ENCODE results near the gene GPX8.

Gene GPX8

DNA sequence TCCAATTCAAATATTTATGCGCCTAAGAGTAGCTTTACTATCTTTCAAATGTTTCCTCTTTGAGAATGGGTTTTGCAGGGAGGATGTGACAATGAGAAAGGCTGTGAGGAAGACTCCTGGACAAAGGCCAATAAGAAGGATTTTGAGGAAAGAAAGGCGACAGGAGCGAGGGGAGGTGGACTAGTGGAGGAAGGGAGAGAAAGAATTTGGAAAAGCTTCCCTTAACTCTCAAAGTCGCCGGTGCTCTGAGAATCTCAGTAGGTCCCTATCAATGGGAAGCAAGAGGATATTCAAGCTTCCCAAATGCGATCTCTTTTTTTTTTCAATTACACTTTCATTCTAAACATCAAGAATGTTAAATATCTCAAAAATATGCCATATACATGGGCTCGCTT lies 15.8 kb downstream of the GPX8 start:
- ATAC-seq (ENCODE audit: insufficient read depth, low read depth) (no peak), DNase-seq (no peak)
- TF ChIP-seq EZH2 (IDR thresholded peaks at IDR 0.05; ENCODE audit: borderline replicate concordance, low read depth, low read length, severe bottlenecking): no peak
- TF ChIP-seq, protein P1, sequence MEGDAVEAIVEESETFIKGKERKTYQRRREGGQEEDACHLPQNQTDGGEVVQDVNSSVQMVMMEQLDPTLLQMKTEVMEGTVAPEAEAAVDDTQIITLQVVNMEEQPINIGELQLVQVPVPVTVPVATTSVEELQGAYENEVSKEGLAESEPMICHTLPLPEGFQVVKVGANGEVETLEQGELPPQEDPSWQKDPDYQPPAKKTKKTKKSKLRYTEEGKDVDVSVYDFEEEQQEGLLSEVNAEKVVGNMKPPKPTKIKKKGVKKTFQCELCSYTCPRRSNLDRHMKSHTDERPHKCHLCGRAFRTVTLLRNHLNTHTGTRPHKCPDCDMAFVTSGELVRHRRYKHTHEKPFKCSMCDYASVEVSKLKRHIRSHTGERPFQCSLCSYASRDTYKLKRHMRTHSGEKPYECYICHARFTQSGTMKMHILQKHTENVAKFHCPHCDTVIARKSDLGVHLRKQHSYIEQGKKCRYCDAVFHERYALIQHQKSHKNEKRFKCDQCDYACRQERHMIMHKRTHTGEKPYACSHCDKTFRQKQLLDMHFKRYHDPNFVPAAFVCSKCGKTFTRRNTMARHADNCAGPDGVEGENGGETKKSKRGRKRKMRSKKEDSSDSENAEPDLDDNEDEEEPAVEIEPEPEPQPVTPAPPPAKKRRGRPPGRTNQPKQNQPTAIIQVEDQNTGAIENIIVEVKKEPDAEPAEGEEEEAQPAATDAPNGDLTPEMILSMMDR (IDR thresholded peaks at IDR 0.05; ENCODE audit: borderline replicate concordance, extremely low read depth, low read length, poor library complexity, severe bottlenecking): no peak
- H3K4me1 ChIP-seq (ENCODE audit: insufficient read depth, low read length): peaks cover 18% of the 10 kb centered on the region
- no peaks in the 10 kb centered on the region for H3K79me2 ChIP-seq (ENCODE audit: insufficient read depth, low read length)
- no peaks in the 10 kb centered on the region for H4K20me1 ChIP-seq (ENCODE audit: insufficient read depth, low read length)
- peaks cover 24% of the 10 kb centered on the region for H3K27me3 ChIP-seq (ENCODE audit: insufficient read depth, low read length, poor library complexity)
- no peak overlapping the region for H3K9ac ChIP-seq (ENCODE audit: low read depth, low read length)
- no peaks in the 10 kb centered on the region for H3K9me3 ChIP-seq (ENCODE audit: insufficient read depth, low read length, severe bottlenecking)
- no peaks in the 10 kb centered on the region for H3K36me3 ChIP-seq (ENCODE audit: insufficient read depth, low read length)
- H3K27ac ChIP-seq (ENCODE audit: low read length): no peak overlapping the region
- no peak overlapping the region for H3K4me2 ChIP-seq (ENCODE audit: insufficient read depth, low read length)
- H2AFZ ChIP-seq (ENCODE audit: low read depth, low read length): no peak overlapping the region
- H3K4me3 ChIP-seq (ENCODE audit: low read depth in 1 of 2, low read length in 2 of 2): no peak overlapping the region

DNA sequence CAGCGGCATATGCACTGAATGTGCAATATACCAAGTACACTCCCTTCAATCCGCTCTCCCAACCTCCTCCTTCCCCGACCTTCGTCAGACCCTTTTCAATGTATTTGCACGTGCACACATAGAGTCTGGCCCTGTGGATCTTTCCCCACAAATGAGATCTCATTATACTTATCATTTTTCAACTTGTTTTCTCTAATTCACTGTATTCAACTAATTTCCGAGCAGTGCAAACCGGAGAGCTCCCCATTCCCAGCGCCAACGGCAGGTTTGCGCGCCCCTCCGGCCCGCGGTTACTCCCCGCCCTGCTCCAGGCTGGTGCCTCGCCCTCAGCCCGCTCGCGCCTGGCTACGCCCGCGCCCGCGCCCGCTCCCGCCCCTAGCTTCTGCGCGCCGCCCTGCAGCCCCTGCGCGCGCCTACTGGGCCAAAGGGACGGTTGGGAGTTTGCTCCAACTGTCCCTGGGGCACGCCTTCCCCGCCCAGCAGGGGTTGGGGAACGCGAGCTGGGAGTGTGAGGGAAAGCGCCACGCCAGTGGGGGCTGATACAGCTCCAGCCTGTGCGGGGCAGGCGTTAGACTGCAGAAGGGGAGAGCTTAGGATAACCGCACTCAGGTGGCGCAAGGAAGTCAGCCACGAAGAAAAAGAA lies 16.3 kb downstream of the GPX8 start:
- Histone ChIP-seq H3K27ac (ENCODE audit: low read length) (no peak overlapping the region), H4K20me1 (ENCODE audit: insufficient read depth, low read length) (no peaks in the 10 kb centered on the region), H3K9ac (ENCODE audit: low read depth, low read length) (no peak overlapping the region), H3K36me3 (ENCODE audit: insufficient read depth, low read length) (no peaks in the 10 kb centered on the region), H3K4me2 (ENCODE audit: insufficient read depth, low read length) (no peak overlapping the region), H3K4me3 (ENCODE audit: low read depth in 1 of 2, low read length in 2 of 2) (no peak overlapping the region), H3K9me3 (ENCODE audit: insufficient read depth, low read length, severe bottlenecking) (no peaks in the 10 kb centered on the region), H2AFZ (ENCODE audit: low read depth, low read length) (no peak overlapping the region), H3K4me1 (ENCODE audit: insufficient read depth, low read length) (peaks cover 18% of the 10 kb centered on the region), H3K79me2 (ENCODE audit: insufficient read depth, low read length) (no peaks in the 10 kb centered on the region), H3K27me3 (ENCODE audit: insufficient read depth, low read length, poor library complexity) (peaks cover 28% of the 10 kb centered on the region)
- no peak for ATAC-seq (ENCODE audit: insufficient read depth, low read depth)
- no peak for DNase-seq
- TF ChIP-seq, protein P1 (IDR thresholded peaks at IDR 0.05; ENCODE audit: borderline replicate concordance, extremely low read depth, low read length, poor library complexity, severe bottlenecking): no peak
- no peak for TF ChIP-seq EZH2 (IDR thresholded peaks at IDR 0.05; ENCODE audit: borderline replicate concordance, low read depth, low read length, severe bottlenecking)

DNA sequence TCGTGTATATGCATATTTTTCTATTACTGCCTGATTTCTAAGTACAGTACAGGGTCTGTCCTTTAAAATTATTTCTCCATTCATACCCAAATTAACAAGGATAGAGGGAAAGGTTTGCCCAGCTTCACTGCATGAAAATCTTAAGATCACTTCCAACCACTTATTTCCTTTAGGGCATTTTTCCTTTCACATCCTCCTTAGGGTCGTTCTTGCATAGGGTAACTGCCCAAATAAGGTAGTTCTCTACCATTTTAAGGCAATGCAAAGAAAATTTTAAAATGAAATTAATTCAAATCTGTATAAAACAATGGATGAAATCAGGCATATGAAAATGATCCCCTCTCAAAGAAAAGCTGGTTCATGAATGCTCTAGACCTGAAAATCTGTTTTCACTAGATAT lies 17.1 kb downstream of the GPX8 start:
- Histone ChIP-seq H3K4me3 (ENCODE audit: low read depth in 1 of 2, low read length in 2 of 2) (no peak overlapping the region), H3K9me3 (ENCODE audit: insufficient read depth, low read length, severe bottlenecking) (no peaks in the 10 kb centered on the region), H3K27ac (ENCODE audit: low read length) (no peak overlapping the region), H3K4me2 (ENCODE audit: insufficient read depth, low read length) (no peak overlapping the region), H3K36me3 (ENCODE audit: insufficient read depth, low read length) (no peaks in the 10 kb centered on the region), H4K20me1 (ENCODE audit: insufficient read depth, low read length) (no peaks in the 10 kb centered on the region), H3K79me2 (ENCODE audit: insufficient read depth, low read length) (no peaks in the 10 kb centered on the region), H3K27me3 (ENCODE audit: insufficient read depth, low read length, poor library complexity) (peaks cover 31% of the 10 kb centered on the region), H3K4me1 (ENCODE audit: insufficient read depth, low read length) (peaks cover 18% of the 10 kb centered on the region), H3K9ac (ENCODE audit: low read depth, low read length) (no peak overlapping the region), H2AFZ (ENCODE audit: low read depth, low read length) (no peak overlapping the region)
- no peak for TF ChIP-seq EZH2 (IDR thresholded peaks at IDR 0.05; ENCODE audit: borderline replicate concordance, low read depth, low read length, severe bottlenecking)
- TF ChIP-seq, protein P1 (IDR thresholded peaks at IDR 0.05; ENCODE audit: borderline replicate concordance, extremely low read depth, low read length, poor library complexity, severe bottlenecking): no peak
- ATAC-seq (ENCODE audit: insufficient read depth, low read depth) (no peak), DNase-seq (no peak)
